ENCODE data around the gene BTBD18. TPM values are rescaled to one million over a fixed set of nuclear protein-coding genes. Genes with fewer than 3 reads are reported as not detected.

The BTBD18 gene
- total and polyA plus RNA-seq, 2 experiments from 2014 or later, result 0.39 TPM; not detected in 1

DNA sequence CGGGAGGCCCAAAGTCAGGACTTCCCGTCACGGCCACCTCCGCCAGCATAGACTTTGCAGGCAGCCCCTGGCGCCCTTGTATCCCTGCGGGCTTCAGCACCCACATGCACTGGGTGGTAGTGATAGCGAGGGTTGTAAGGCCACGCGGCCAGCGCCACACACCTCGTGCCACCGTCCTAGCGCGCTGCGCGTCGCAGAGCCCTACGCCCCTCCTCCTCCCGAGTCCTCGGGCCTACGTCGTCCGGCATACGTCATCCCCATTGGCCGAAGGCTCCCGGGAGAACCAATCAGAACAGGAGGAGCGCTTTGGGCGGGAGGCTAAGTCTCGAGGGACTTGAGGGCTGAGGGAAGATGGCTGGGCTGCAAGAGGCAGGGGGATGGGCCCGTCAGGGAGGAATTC is 1.3 kb upstream of the BTBD18 start:
- Histone ChIP-seq H2AFZ (no peak overlapping the region), H3K79me2 (no peaks in the 10 kb centered on the region), H3K4me3 (no peak overlapping the region), H3K27ac (no peak overlapping the region), H3K4me2 (no peak overlapping the region), H3K9me2 (replicated peaks; ENCODE audit: insufficient read depth) (no peaks in the 10 kb centered on the region), H3K4me1 (ENCODE audit: insufficient read depth) (peaks cover 7% of the 10 kb centered on the region), H3K36me3 (replicated peaks; ENCODE audit: insufficient read depth, low read depth) (no peaks in the 10 kb centered on the region), H4K20me1 (ENCODE audit: insufficient read depth, poor library complexity, severe bottlenecking) (no peaks in the 10 kb centered on the region), H3K9me3 (ENCODE audit: low read depth) (no peaks in the 10 kb centered on the region), H3K27me3 (no peaks in the 10 kb centered on the region)
- no peak for DNase-seq (ENCODE audit: low spot score)
- WGBS (ENCODE audit: low lambda C conversion rate, missing lambda C conversion rate), result 98% methylated on average over 25 of the region's 30 CpGs
- TF ChIP-seq EZH2 (IDR thresholded peaks at IDR 0.05; ENCODE audit: borderline replicate concordance) (no peak), EZH2phosphoT487 (IDR thresholded peaks at IDR 0.05; ENCODE audit: low read depth, severe bottlenecking, unreplicated experiment) (no peak)
- TF ChIP-seq, protein P1, sequence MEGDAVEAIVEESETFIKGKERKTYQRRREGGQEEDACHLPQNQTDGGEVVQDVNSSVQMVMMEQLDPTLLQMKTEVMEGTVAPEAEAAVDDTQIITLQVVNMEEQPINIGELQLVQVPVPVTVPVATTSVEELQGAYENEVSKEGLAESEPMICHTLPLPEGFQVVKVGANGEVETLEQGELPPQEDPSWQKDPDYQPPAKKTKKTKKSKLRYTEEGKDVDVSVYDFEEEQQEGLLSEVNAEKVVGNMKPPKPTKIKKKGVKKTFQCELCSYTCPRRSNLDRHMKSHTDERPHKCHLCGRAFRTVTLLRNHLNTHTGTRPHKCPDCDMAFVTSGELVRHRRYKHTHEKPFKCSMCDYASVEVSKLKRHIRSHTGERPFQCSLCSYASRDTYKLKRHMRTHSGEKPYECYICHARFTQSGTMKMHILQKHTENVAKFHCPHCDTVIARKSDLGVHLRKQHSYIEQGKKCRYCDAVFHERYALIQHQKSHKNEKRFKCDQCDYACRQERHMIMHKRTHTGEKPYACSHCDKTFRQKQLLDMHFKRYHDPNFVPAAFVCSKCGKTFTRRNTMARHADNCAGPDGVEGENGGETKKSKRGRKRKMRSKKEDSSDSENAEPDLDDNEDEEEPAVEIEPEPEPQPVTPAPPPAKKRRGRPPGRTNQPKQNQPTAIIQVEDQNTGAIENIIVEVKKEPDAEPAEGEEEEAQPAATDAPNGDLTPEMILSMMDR (IDR thresholded peaks at IDR 0.05; ENCODE audit: poor library complexity), result no peak

DNA sequence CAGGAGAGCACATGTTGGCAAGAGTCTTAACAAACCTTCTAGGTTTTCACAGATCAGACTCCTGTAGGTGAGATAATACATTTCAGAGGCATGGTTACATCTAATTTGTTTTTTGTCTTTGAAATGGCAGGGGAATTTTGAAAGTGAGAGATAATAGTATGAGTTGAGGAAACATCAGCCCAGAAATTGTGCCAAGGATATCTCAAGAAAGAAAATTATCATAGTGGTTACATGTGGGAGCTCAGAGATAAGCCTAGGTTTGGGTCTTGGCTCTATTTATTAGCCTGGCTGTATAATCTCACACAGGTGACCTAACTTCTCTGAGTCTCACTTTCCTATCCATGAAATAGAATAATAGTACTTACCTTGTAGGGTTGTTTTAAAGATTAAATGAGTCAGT is 443 bp downstream of the BTBD18 start:
- H4K20me1 ChIP-seq (ENCODE audit: insufficient read depth, poor library complexity, severe bottlenecking), result no peaks in the 10 kb centered on the region
- peaks cover 7% of the 10 kb centered on the region for H3K4me1 ChIP-seq (ENCODE audit: insufficient read depth)
- no peak for DNase-seq (ENCODE audit: low spot score)
- no peaks in the 10 kb centered on the region for H3K36me3 ChIP-seq (replicated peaks; ENCODE audit: insufficient read depth, low read depth)
- H3K27me3 ChIP-seq, result no peaks in the 10 kb centered on the region
- no peak overlapping the region for H3K4me2 ChIP-seq
- no peaks in the 10 kb centered on the region for H3K9me3 ChIP-seq (ENCODE audit: low read depth)
- no peak overlapping the region for H3K27ac ChIP-seq
- H3K79me2 ChIP-seq, result no peaks in the 10 kb centered on the region
- no peak overlapping the region for H2AFZ ChIP-seq
- H3K4me3 ChIP-seq, result no peak overlapping the region
- TF ChIP-seq, protein P1 (IDR thresholded peaks at IDR 0.05; ENCODE audit: poor library complexity), result no peak
- H3K9me2 ChIP-seq (replicated peaks; ENCODE audit: insufficient read depth), result no peaks in the 10 kb centered on the region

DNA sequence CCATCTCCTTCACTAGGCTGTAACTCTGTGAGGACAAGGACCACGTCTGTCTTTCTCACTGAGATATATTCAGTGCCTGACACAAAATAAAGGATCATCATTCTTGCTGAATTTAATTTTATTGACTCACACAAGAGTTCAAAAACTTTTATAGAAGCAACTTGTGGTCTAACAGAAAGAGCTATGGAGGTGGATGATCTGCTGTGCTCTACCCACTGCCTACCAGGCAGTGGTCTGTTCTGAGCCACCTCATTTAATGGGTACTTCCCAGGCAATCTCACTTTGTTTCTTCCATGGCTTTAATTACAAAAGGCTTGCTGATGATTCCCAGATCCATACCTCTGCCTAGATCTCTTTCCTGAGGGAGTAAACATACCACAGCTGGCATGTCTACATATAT is 4.7 kb downstream of the BTBD18 start:
- peaks cover 4% of the 10 kb centered on the region for H3K36me3 ChIP-seq (replicated peaks; ENCODE audit: insufficient read depth, low read depth)
- H3K27me3 ChIP-seq, result no peaks in the 10 kb centered on the region
- no peak overlapping the region for H3K4me3 ChIP-seq
- no peak overlapping the region for H3K4me2 ChIP-seq
- no peak overlapping the region for H3K27ac ChIP-seq
- no peak overlapping the region for H2AFZ ChIP-seq
- no peaks in the 10 kb centered on the region for H4K20me1 ChIP-seq (ENCODE audit: insufficient read depth, poor library complexity, severe bottlenecking)
- no peak for DNase-seq (ENCODE audit: low spot score)
- no peaks in the 10 kb centered on the region for H3K9me3 ChIP-seq (ENCODE audit: low read depth)
- H3K79me2 ChIP-seq, result peaks cover 23% of the 10 kb centered on the region
- peaks cover 5% of the 10 kb centered on the region for H3K4me1 ChIP-seq (ENCODE audit: insufficient read depth)
- no peaks in the 10 kb centered on the region for H3K9me2 ChIP-seq (replicated peaks; ENCODE audit: insufficient read depth)
- WGBS (ENCODE audit: low lambda C conversion rate, missing lambda C conversion rate), result 96% methylated on average over 1 of the region's 1 CpG
- no peak for TF ChIP-seq EZH2 (IDR thresholded peaks at IDR 0.05; ENCODE audit: borderline replicate concordance)
- TF ChIP-seq, protein P1 (IDR thresholded peaks at IDR 0.05; ENCODE audit: poor library complexity), result no peak
- TF ChIP-seq EZH2phosphoT487 (IDR thresholded peaks at IDR 0.05; ENCODE audit: low read depth, severe bottlenecking, unreplicated experiment), result no peak

DNA sequence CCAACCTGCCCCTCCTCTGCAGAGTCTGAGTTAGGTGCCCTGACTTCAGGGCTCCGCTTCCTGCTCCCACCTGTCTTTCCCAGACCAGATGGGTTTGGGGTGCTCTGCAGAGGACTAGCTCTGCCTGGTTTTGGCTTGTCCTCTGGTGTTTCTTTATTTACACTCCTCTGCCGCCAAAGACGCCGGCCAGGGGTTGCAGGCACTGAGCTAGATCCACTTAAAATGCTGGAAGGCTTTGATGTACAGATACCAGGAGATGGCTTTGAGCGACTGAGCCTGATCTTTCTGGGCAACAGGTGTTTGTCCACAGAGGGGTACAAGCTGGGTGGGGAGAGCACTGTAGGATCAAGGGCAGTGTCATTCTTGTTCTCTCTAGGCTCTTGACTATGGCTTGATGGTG is 6.4 kb downstream of the BTBD18 start:
- 84% methylated on average over 5 of the region's 5 CpGs for WGBS (ENCODE audit: low lambda C conversion rate, missing lambda C conversion rate)
- Histone ChIP-seq H2AFZ (no peak overlapping the region), H3K9me2 (replicated peaks; ENCODE audit: insufficient read depth) (no peaks in the 10 kb centered on the region), H3K4me3 (no peak overlapping the region), H3K4me2 (no peak overlapping the region), H3K36me3 (replicated peaks; ENCODE audit: insufficient read depth, low read depth) (peaks cover 4% of the 10 kb centered on the region), H3K79me2 (peaks cover 25% of the 10 kb centered on the region), H3K9me3 (ENCODE audit: low read depth) (no peaks in the 10 kb centered on the region), H4K20me1 (ENCODE audit: insufficient read depth, poor library complexity, severe bottlenecking) (no peaks in the 10 kb centered on the region), H3K27ac (no peak overlapping the region), H3K27me3 (no peaks in the 10 kb centered on the region), H3K4me1 (ENCODE audit: insufficient read depth) (no peaks in the 10 kb centered on the region)
- no peak for TF ChIP-seq EZH2 (IDR thresholded peaks at IDR 0.05; ENCODE audit: borderline replicate concordance)
- TF ChIP-seq, protein P1 (IDR thresholded peaks at IDR 0.05; ENCODE audit: poor library complexity), result no peak
- TF ChIP-seq EZH2phosphoT487 (IDR thresholded peaks at IDR 0.05; ENCODE audit: low read depth, severe bottlenecking, unreplicated experiment), result no peak
- DNase-seq (ENCODE audit: low spot score), result no peak
